Hematopoietic multipotent progenitor cell treated with erythropoietin and hydrocortisone succinate and interleukin-3 and kit ligand, for 4 days (in vitro differentiated cells): ENCODE data around the gene TSPOAP1.

Experiments used
- DNase-seq: peaks from one replicate; pipeline ENCODE4 v3.0.0-alpha.2; 2015

The TSPOAP1 gene

GRCh38 chr17:58301504-58302150, 27.0 kb downstream of the TSPOAP1 start:
- DNase-seq, result no peak

- DNase-seq, result no peak
These were observed 28.3 kb downstream of the TSPOAP1 start for GRCh38 chr17:58300336-58300735.

- no peak for DNase-seq
These were observed 34.6 kb downstream of the TSPOAP1 start for GRCh38 chr17:58294034-58294433.

GRCh38 chr17:58291246-58291645, 37.3 kb downstream of the TSPOAP1 start:
- no peak for DNase-seq

GRCh38 chr17:58289869-58290268, 38.7 kb downstream of the TSPOAP1 start:
- DNase-seq, result peak; percentile 58

GRCh38 chr17:58285422-58285810, 43.2 kb downstream of the TSPOAP1 start:
- peak; percentile 20 for DNase-seq

GRCh38 chr17:58284613-58285421, 43.8 kb downstream of the TSPOAP1 start:
- peak; percentile 87 for DNase-seq

- no peak for DNase-seq
These were observed 44.7 kb downstream of the TSPOAP1 start for GRCh38 chr17:58283674-58284612.

- no peak for DNase-seq
These were observed 46.2 kb downstream of the TSPOAP1 start for GRCh38 chr17:58282442-58282841.

GRCh38 chr17:58281511-58282011, 47.0 kb downstream of the TSPOAP1 start:
- DNase-seq, result peak; percentile 88

GRCh38 chr17:58280480-58281217, 47.9 kb downstream of the TSPOAP1 start, which contains the start of gene MPO:
MPO (minus strand) TSS chr17:58280935; CDS start chr17:58280758, 177 bp downstream.
- peak; percentile 69 for DNase-seq

GRCh38 chr17:58279736-58280479, 48.7 kb downstream of the TSPOAP1 start:
- peak; percentile 41 for DNase-seq

GRCh38 chr17:58279016-58279711, 49.4 kb downstream of the TSPOAP1 start:
- DNase-seq, result peak; percentile 18

- DNase-seq, result no peak
These were observed 50.0 kb downstream of the TSPOAP1 start for GRCh38 chr17:58278661-58279015.

GRCh38 chr17:58277802-58278595, 50.6 kb downstream of the TSPOAP1 start:
- DNase-seq, result no peak

GRCh38 chr17:58277107-58277801, 51.3 kb downstream of the TSPOAP1 start:
- DNase-seq, result peak; percentile 77

- DNase-seq, result no peak
These were observed 52.2 kb downstream of the TSPOAP1 start for GRCh38 chr17:58276423-58276822.

GRCh38 chr17:58275417-58275816, 53.2 kb downstream of the TSPOAP1 start:
- DNase-seq, result no peak

GRCh38 chr17:58273453-58274104, 55.0 kb downstream of the TSPOAP1 start:
- no peak for DNase-seq
